Endothelial cell of umbilical vein (primary cell): Measurements from ENCODE around the gene MYZAP. TPM values are rescaled to one million over a fixed set of nuclear protein-coding genes. Genes with fewer than 3 reads are reported as not detected.
A peak's percentile ranks its signal among the peaks of the same experiment; 100 is the strongest.

Experiments
- BruUV-seq: library from RNA; stranded (reverse); fragments of 400-500 nt; replicated peaks from 2 replicates; lab custom pipeline; 2021; lab: Mats Ljungman, UMichigan
- CTCF ChIA-PET: fragments of 300-600, 350-600 bp; sonication (Branson Sonifier 250); formaldehyde crosslinking; loops from one replicate; lab custom pipeline; 2021; ENCODE audit warnings: antibody characterized with exemption, inconsistent platforms; lab: Charles Lee
- POLR2A ChIA-PET: fragments of 300-600, 350-600 bp; sonication (Branson Sonifier 250); formaldehyde crosslinking; loops from one replicate; lab custom pipeline; 2021; ENCODE audit warnings: antibody characterized with exemption, inconsistent platforms; lab: Charles Lee
- DNase-seq: peaks from one replicate; pipeline ENCODE4 v3.0.0-alpha.2; 2011; ENCODE audit warnings: low read depth, low spot score
- FAIRE-seq: peaks from 2 replicates; lab custom pipeline; 2011; peaks lifted over from hg19 to GRCh38; lab: Jason Lieb, UNC
- H2AFZ ChIP-seq: 2 replicates; pipeline ENCODE4 v1.6.0; 2012; ENCODE audit warnings: low read depth, low read length, control low read depth, inconsistent platforms
- H3K27ac ChIP-seq: 2 replicates; pipeline ENCODE4 v1.5.1; 2011; ENCODE audit warnings: low read depth, mild to moderate bottlenecking, control low read depth, low read length, moderate library complexity; ENCODE audit not compliant: insufficient read depth
- H3K27me3 ChIP-seq, 2 experiments: 2 replicates each; pipeline versions ENCODE4 v1.6.0 to v1.6.1; 2011; ENCODE audit warnings: low read length in 2 of 2, mixed read lengths in 1 of 2; ENCODE audit not compliant: control insufficient read depth in 2 of 2, insufficient read depth in 2 of 2
- H3K36me3 ChIP-seq, 2 experiments: 2 replicates in 1 of 2; 3 replicates in 1 of 2; pipeline ENCODE4 v1.5.1; 2011; ENCODE audit warnings: low read length in 2 of 2, mild to moderate bottlenecking in 1 of 2, moderate library complexity in 1 of 2; ENCODE audit not compliant: control insufficient read depth in 2 of 2, insufficient read depth in 2 of 2; ENCODE audit errors: extremely low read depth in 1 of 2
- H3K4me1 ChIP-seq: 3 replicates; pipeline ENCODE4 v1.5.1; 2011; ENCODE audit warnings: mild to moderate bottlenecking, low read length; ENCODE audit not compliant: control insufficient read depth, insufficient read depth; ENCODE audit errors: extremely low read depth
- H3K4me2 ChIP-seq: 2 replicates; pipeline ENCODE4 v1.6.1; 2011; ENCODE audit warnings: low read length, control low read depth, mixed read lengths; ENCODE audit not compliant: insufficient read depth
- H3K4me3 ChIP-seq, 3 experiments: fragments of 200-600 bp in 1 of 3; sonication (generic), shearing (Covaris generic) in 1 of 3; replicated peaks in 1 of 3; 2 replicates each; pipeline ENCODE4 v1.5.1; 2011 to 2016; ENCODE audit warnings: control low read depth in 3 of 3, low read length in 3 of 3, mild to moderate bottlenecking in 2 of 3, inconsistent platforms in 1 of 3, low read depth in 1 of 3, moderate library complexity in 1 of 3; ENCODE audit not compliant: insufficient read depth in 1 of 3
- H3K79me2 ChIP-seq: 2 replicates; pipeline ENCODE4 v1.6.0; 2012; ENCODE audit warnings: low read length, inconsistent platforms; ENCODE audit not compliant: control insufficient read depth, insufficient read depth
- H3K9ac ChIP-seq: replicated peaks from 2 replicates; pipeline ENCODE3; 2011; ENCODE audit warnings: low read length, control low read depth; ENCODE audit not compliant: insufficient read depth; ENCODE audit errors: extremely low read depth
- H3K9me1 ChIP-seq: replicated peaks from 3 replicates; pipeline ENCODE4 v1.6.0; 2011; ENCODE audit warnings: mild to moderate bottlenecking, low read length; ENCODE audit not compliant: control insufficient read depth, insufficient read depth; ENCODE audit errors: extremely low read depth
- H3K9me3 ChIP-seq: replicated peaks from 2 replicates; pipeline ENCODE4 v1.5.1; 2012; ENCODE audit warnings: low read length, inconsistent platforms; ENCODE audit not compliant: control insufficient read depth, insufficient read depth
- H4K20me1 ChIP-seq: replicated peaks from 2 replicates; pipeline ENCODE3; 2011; ENCODE audit warnings: mild to moderate bottlenecking, low read length; ENCODE audit not compliant: control insufficient read depth, insufficient read depth; ENCODE audit errors: extremely low read depth
- EZH2 ChIP-seq: IDR thresholded peaks from 2 replicates; pipeline ENCODE4 v1.6.1; 2012; ENCODE audit warnings: borderline replicate concordance, low read depth, mild to moderate bottlenecking, moderate library complexity, low read length, inconsistent platforms; ENCODE audit not compliant: severe bottlenecking
- POLR2A ChIP-seq: IDR thresholded peaks from 2 replicates; pipeline ENCODE4 v1.6.1; 2012; ENCODE audit warnings: low read depth, mild to moderate bottlenecking, control low read depth, low read length
- POLR2AphosphoS5 ChIP-seq: IDR thresholded peaks from 2 replicates; pipeline ENCODE4 v1.6.1; 2012; ENCODE audit warnings: low read depth, mild to moderate bottlenecking, control low read depth, low read length, moderate library complexity; ENCODE audit not compliant: insufficient read depth
- dilution Hi-C: fragments of 300-500 bp; cut with MboI; formaldehyde crosslinking; loops from one replicate; pipeline ENCODE4 v1.15.0; 2019; ENCODE audit warnings: low sequenced_read_pairs; ENCODE audit not compliant: extremely low pct_ligation_motif_present
- intact Hi-C: fragments of 100-400 bp; cut with micrococcal nuclease; formaldehyde crosslinking; loops from one replicate; pipeline ENCODE4 v1.10.0; 2022
- polyA plus RNA-seq, 4 experiments: library from polyadenylated mRNA; depleted of rRNA in 3 of 4; stranded (reverse) in 3 of 4; unstranded in 1 of 4; fragments of >200 nt; gene quantifications; 2 replicates each; pipeline versions ENCODE4 v1.2.1 to v1.2.3, GENCODE V29; 2011 to 2012; ENCODE audit warnings: missing spikeins in 1 of 4
- total RNA-seq: library from RNA; stranded (reverse); gene quantifications from 2 replicates; pipeline ENCODE4 v1.2.3, GENCODE V29; 2021
- TF ChIP-seq, protein P1 (sequence below), 2 donors: IDR thresholded peaks; 1 replicate in 1 of 2; 2 replicates in 1 of 2; pipeline ENCODE4 v1.5.1; 2011; ENCODE audit warnings: low read length in 2 of 2, mild to moderate bottlenecking in 2 of 2, moderate library complexity in 2 of 2, control low read depth in 1 of 2, inconsistent platforms in 1 of 2, low read depth in 1 of 2; ENCODE audit not compliant: insufficient read depth in 1 of 2; ENCODE audit errors: extremely low read depth in 1 of 2
- TF ChIP-seq, protein P2 (sequence below): IDR thresholded peaks from 2 replicates; pipeline ENCODE4 v1.6.1; 2011; ENCODE audit not compliant: insufficient read depth, insufficient read length

Gene MYZAP
- total and polyA plus RNA-seq, 2 donors (not counting 3 experiments of a cell fraction or from before 2014, with no cell fraction given): 6.3 to 8.1 TPM

DNA sequence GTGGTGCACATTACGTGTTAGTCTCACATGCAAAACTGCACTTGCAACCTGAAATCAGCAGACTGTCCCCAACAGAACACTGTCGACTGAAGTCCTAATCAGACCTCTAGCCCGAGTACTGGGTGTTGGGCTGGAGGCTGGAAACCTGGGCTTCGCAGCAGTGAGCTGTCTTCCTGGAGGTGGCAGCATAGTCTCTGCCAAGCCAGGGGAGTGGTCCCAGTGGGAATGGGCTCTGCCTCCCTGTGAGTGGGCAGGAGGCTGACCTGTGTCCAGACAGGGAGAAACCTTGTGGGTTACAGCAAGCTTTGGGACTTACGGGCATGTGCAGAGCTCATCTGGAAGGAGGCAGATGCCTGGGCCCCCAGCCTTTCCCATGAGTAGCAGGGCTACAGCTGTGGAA is 38.2 kb upstream of the MYZAP start:
- H3K36me3 ChIP-seq: no peaks in the 10 kb centered on the region
- FAIRE-seq (no peak), DNase-seq (no peak)
- no TSS peak for BruUV-seq
- peak overlapping the region; percentile 5 for H3K9ac ChIP-seq
- ChIA-PET POLR2A (interaction anchor here (1.3 kb wide), 1 partner anchor 215 kb away, joined by 3 read pairs; no protein-coding TSS in a partner anchor), CTCF (interaction anchor here (1.0 to 5.8 kb wide), 6 partner anchors 11 to 627 kb away, joined by 3 to 72 read pairs (median 5); no protein-coding TSS in a partner anchor)
- no peaks in the 10 kb centered on the region for H3K79me2 ChIP-seq
- dilution Hi-C loops: no loop called here
- no peak overlapping the region for H3K4me2 ChIP-seq
- H3K9me3 ChIP-seq: no peaks in the 10 kb centered on the region
- intact Hi-C loops: no loop called here
- H3K9me1 ChIP-seq: no peaks in the 10 kb centered on the region
- TF ChIP-seq, protein P1, sequence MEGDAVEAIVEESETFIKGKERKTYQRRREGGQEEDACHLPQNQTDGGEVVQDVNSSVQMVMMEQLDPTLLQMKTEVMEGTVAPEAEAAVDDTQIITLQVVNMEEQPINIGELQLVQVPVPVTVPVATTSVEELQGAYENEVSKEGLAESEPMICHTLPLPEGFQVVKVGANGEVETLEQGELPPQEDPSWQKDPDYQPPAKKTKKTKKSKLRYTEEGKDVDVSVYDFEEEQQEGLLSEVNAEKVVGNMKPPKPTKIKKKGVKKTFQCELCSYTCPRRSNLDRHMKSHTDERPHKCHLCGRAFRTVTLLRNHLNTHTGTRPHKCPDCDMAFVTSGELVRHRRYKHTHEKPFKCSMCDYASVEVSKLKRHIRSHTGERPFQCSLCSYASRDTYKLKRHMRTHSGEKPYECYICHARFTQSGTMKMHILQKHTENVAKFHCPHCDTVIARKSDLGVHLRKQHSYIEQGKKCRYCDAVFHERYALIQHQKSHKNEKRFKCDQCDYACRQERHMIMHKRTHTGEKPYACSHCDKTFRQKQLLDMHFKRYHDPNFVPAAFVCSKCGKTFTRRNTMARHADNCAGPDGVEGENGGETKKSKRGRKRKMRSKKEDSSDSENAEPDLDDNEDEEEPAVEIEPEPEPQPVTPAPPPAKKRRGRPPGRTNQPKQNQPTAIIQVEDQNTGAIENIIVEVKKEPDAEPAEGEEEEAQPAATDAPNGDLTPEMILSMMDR (IDR thresholded peaks at IDR 0.05; ENCODE audit: extremely low read depth in 1 of 2, insufficient read depth in 1 of 2, low read depth in 1 of 2, low read length in 2 of 2): no peak
- TF ChIP-seq POLR2AphosphoS5 (no peak), EZH2 (no peak), POLR2A (no peak)
- TF ChIP-seq, protein P2, sequence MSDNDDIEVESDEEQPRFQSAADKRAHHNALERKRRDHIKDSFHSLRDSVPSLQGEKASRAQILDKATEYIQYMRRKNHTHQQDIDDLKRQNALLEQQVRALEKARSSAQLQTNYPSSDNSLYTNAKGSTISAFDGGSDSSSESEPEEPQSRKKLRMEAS: no peak
- no peaks in the 10 kb centered on the region for H4K20me1 ChIP-seq
- H3K4me3 ChIP-seq: no peak overlapping the region
- peak overlapping the region; percentile 94 for H3K27ac ChIP-seq
- H3K27me3 ChIP-seq: no peaks in the 10 kb centered on the region
- peaks cover 61% of the 10 kb centered on the region for H3K4me1 ChIP-seq
- no peak overlapping the region for H2AFZ ChIP-seq
